Body of pancreas (tissue), 4 donors: Measurements from ENCODE around the gene PHF21B.

ENCODE experiments used
- POLR2A ChIP-seq, 3 donors: fragments of 450-650 bp; IDR thresholded peaks; one replicate each; pipeline ENCODE4 v1.6.1; 2016; ENCODE audit warnings: antibody characterized with exemption in 3 of 3, mild to moderate bottlenecking in 2 of 3
- TF ChIP-seq, protein P1 (sequence below), 7 experiments: fragments of 450-650 bp in 4 of 7; fragments of 200-600 bp in 3 of 7; sonication (generic) in 3 of 7; IDR thresholded peaks; one replicate each; pipeline ENCODE4 v1.5.1; 2016 to 2019; ENCODE audit warnings: antibody characterized with exemption in 7 of 7

GRCh38 chr22:44880610-44881290 is 129.1 kb downstream of the PHF21B start:
- TF ChIP-seq, protein P1, sequence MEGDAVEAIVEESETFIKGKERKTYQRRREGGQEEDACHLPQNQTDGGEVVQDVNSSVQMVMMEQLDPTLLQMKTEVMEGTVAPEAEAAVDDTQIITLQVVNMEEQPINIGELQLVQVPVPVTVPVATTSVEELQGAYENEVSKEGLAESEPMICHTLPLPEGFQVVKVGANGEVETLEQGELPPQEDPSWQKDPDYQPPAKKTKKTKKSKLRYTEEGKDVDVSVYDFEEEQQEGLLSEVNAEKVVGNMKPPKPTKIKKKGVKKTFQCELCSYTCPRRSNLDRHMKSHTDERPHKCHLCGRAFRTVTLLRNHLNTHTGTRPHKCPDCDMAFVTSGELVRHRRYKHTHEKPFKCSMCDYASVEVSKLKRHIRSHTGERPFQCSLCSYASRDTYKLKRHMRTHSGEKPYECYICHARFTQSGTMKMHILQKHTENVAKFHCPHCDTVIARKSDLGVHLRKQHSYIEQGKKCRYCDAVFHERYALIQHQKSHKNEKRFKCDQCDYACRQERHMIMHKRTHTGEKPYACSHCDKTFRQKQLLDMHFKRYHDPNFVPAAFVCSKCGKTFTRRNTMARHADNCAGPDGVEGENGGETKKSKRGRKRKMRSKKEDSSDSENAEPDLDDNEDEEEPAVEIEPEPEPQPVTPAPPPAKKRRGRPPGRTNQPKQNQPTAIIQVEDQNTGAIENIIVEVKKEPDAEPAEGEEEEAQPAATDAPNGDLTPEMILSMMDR (IDR thresholded peaks at IDR 0.05): no peak
- TF ChIP-seq POLR2A (IDR thresholded peaks at IDR 0.05): no peak
